Endothelial cell of umbilical vein (primary cell): ENCODE measurements around the gene CCDC136. TPM values are rescaled to one million over a fixed set of nuclear protein-coding genes. Genes with fewer than 3 reads are reported as not detected.

Source experiments
- BruUV-seq: library from RNA; stranded (reverse); fragments of 400-500 nt; replicated peaks from 2 replicates; lab custom pipeline; 2021; lab: Mats Ljungman, UMichigan
- CTCF ChIA-PET: fragments of 300-600, 350-600 bp; sonication (Branson Sonifier 250); formaldehyde crosslinking; loops from one replicate; lab custom pipeline; 2021; ENCODE audit warnings: antibody characterized with exemption, inconsistent platforms; lab: Charles Lee
- POLR2A ChIA-PET: fragments of 300-600, 350-600 bp; sonication (Branson Sonifier 250); formaldehyde crosslinking; loops from one replicate; lab custom pipeline; 2021; ENCODE audit warnings: antibody characterized with exemption, inconsistent platforms; lab: Charles Lee
- DNase-seq: peaks from one replicate; pipeline ENCODE4 v3.0.0-alpha.2; 2011; ENCODE audit warnings: low read depth, low spot score
- FAIRE-seq: peaks from 2 replicates; lab custom pipeline; 2011; peaks lifted over from hg19 to GRCh38; lab: Jason Lieb, UNC
- H2AFZ ChIP-seq: 2 replicates; pipeline ENCODE4 v1.6.0; 2012; ENCODE audit warnings: low read depth, low read length, control low read depth, inconsistent platforms
- H3K27ac ChIP-seq: 2 replicates; pipeline ENCODE4 v1.5.1; 2011; ENCODE audit warnings: low read depth, mild to moderate bottlenecking, control low read depth, low read length, moderate library complexity; ENCODE audit not compliant: insufficient read depth
- H3K27me3 ChIP-seq, 2 experiments: 2 replicates each; pipeline versions ENCODE4 v1.6.0 to v1.6.1; 2011; ENCODE audit warnings: low read length in 2 of 2, mixed read lengths in 1 of 2; ENCODE audit not compliant: control insufficient read depth in 2 of 2, insufficient read depth in 2 of 2
- H3K36me3 ChIP-seq, 2 experiments: 2 replicates in 1 of 2; 3 replicates in 1 of 2; pipeline ENCODE4 v1.5.1; 2011; ENCODE audit warnings: low read length in 2 of 2, mild to moderate bottlenecking in 1 of 2, moderate library complexity in 1 of 2; ENCODE audit not compliant: control insufficient read depth in 2 of 2, insufficient read depth in 2 of 2; ENCODE audit errors: extremely low read depth in 1 of 2
- H3K4me1 ChIP-seq: 3 replicates; pipeline ENCODE4 v1.5.1; 2011; ENCODE audit warnings: mild to moderate bottlenecking, low read length; ENCODE audit not compliant: control insufficient read depth, insufficient read depth; ENCODE audit errors: extremely low read depth
- H3K4me2 ChIP-seq: 2 replicates; pipeline ENCODE4 v1.6.1; 2011; ENCODE audit warnings: low read length, control low read depth, mixed read lengths; ENCODE audit not compliant: insufficient read depth
- H3K4me3 ChIP-seq, 3 experiments: fragments of 200-600 bp in 1 of 3; sonication (generic), shearing (Covaris generic) in 1 of 3; replicated peaks in 1 of 3; 2 replicates each; pipeline ENCODE4 v1.5.1; 2011 to 2016; ENCODE audit warnings: control low read depth in 3 of 3, low read length in 3 of 3, mild to moderate bottlenecking in 2 of 3, inconsistent platforms in 1 of 3, low read depth in 1 of 3, moderate library complexity in 1 of 3; ENCODE audit not compliant: insufficient read depth in 1 of 3
- H3K79me2 ChIP-seq: 2 replicates; pipeline ENCODE4 v1.6.0; 2012; ENCODE audit warnings: low read length, inconsistent platforms; ENCODE audit not compliant: control insufficient read depth, insufficient read depth
- H3K9ac ChIP-seq: replicated peaks from 2 replicates; pipeline ENCODE3; 2011; ENCODE audit warnings: low read length, control low read depth; ENCODE audit not compliant: insufficient read depth; ENCODE audit errors: extremely low read depth
- H3K9me1 ChIP-seq: replicated peaks from 3 replicates; pipeline ENCODE4 v1.6.0; 2011; ENCODE audit warnings: mild to moderate bottlenecking, low read length; ENCODE audit not compliant: control insufficient read depth, insufficient read depth; ENCODE audit errors: extremely low read depth
- H3K9me3 ChIP-seq: replicated peaks from 2 replicates; pipeline ENCODE4 v1.5.1; 2012; ENCODE audit warnings: low read length, inconsistent platforms; ENCODE audit not compliant: control insufficient read depth, insufficient read depth
- H4K20me1 ChIP-seq: replicated peaks from 2 replicates; pipeline ENCODE3; 2011; ENCODE audit warnings: mild to moderate bottlenecking, low read length; ENCODE audit not compliant: control insufficient read depth, insufficient read depth; ENCODE audit errors: extremely low read depth
- CTCF ChIP-seq, 2 donors: IDR thresholded peaks; 1 replicate in 1 of 2; 2 replicates in 1 of 2; pipeline ENCODE4 v1.5.1; 2011; ENCODE audit warnings: low read length in 2 of 2, mild to moderate bottlenecking in 2 of 2, moderate library complexity in 2 of 2, control low read depth in 1 of 2, inconsistent platforms in 1 of 2, low read depth in 1 of 2; ENCODE audit not compliant: insufficient read depth in 1 of 2; ENCODE audit errors: extremely low read depth in 1 of 2
- EZH2 ChIP-seq: IDR thresholded peaks from 2 replicates; pipeline ENCODE4 v1.6.1; 2012; ENCODE audit warnings: borderline replicate concordance, low read depth, mild to moderate bottlenecking, moderate library complexity, low read length, inconsistent platforms; ENCODE audit not compliant: severe bottlenecking
- FOS ChIP-seq: IDR thresholded peaks from 2 replicates; pipeline ENCODE4 v1.6.1; 2011; ENCODE audit warnings: mild to moderate bottlenecking, low read length, moderate library complexity, borderline replicate concordance; ENCODE audit not compliant: insufficient read depth
- GATA2 ChIP-seq: IDR thresholded peaks from 2 replicates; pipeline ENCODE4 v1.7.0; 2011; ENCODE audit warnings: low read depth, mild to moderate bottlenecking, moderate library complexity, mixed read lengths, low read length; ENCODE audit not compliant: insufficient read length, insufficient read depth
- JUN ChIP-seq: IDR thresholded peaks from 2 replicates; pipeline ENCODE4 v1.6.1; 2011; ENCODE audit warnings: borderline replicate concordance, low read depth; ENCODE audit not compliant: insufficient read length, insufficient read depth
- MAX ChIP-seq: IDR thresholded peaks from 2 replicates; pipeline ENCODE4 v1.6.1; 2011; ENCODE audit not compliant: insufficient read depth, insufficient read length
- MYC ChIP-seq: IDR thresholded peaks from one replicate; pipeline ENCODE4 v1.6.1; 2011; ENCODE audit warnings: mild to moderate bottlenecking, low read depth, low read length
- POLR2A ChIP-seq: IDR thresholded peaks from 2 replicates; pipeline ENCODE4 v1.6.1; 2012; ENCODE audit warnings: low read depth, mild to moderate bottlenecking, control low read depth, low read length
- POLR2AphosphoS5 ChIP-seq: IDR thresholded peaks from 2 replicates; pipeline ENCODE4 v1.6.1; 2012; ENCODE audit warnings: low read depth, mild to moderate bottlenecking, control low read depth, low read length, moderate library complexity; ENCODE audit not compliant: insufficient read depth
- dilution Hi-C: fragments of 300-500 bp; cut with MboI; formaldehyde crosslinking; loops from one replicate; pipeline ENCODE4 v1.15.0; 2019; ENCODE audit warnings: low sequenced_read_pairs; ENCODE audit not compliant: extremely low pct_ligation_motif_present
- intact Hi-C: fragments of 100-400 bp; cut with micrococcal nuclease; formaldehyde crosslinking; loops from one replicate; pipeline ENCODE4 v1.10.0; 2022
- polyA plus RNA-seq, 4 experiments: library from polyadenylated mRNA; depleted of rRNA in 3 of 4; stranded (reverse) in 3 of 4; unstranded in 1 of 4; fragments of >200 nt; gene quantifications; 2 replicates each; pipeline versions ENCODE4 v1.2.1 to v1.2.3, GENCODE V29; 2011 to 2012; ENCODE audit warnings: missing spikeins in 1 of 4
- total RNA-seq: library from RNA; stranded (reverse); gene quantifications from 2 replicates; pipeline ENCODE4 v1.2.3, GENCODE V29; 2021

Gene CCDC136
- total and polyA plus RNA-seq, 2 donors (not counting 3 experiments of a cell fraction or from before 2014, with no cell fraction given) = 1.8 to 3.3 TPM

- intact Hi-C loops (no loop called here), dilution Hi-C loops (no loop called here)
- DNase-seq = no peak
- no peaks in the 10 kb centered on the region for H3K79me2 ChIP-seq
- no peaks in the 10 kb centered on the region for H3K4me1 ChIP-seq
- CTCF ChIA-PET = no interaction called here
- H3K27ac ChIP-seq = no peak overlapping the region
- no peaks in the 10 kb centered on the region for H3K27me3 ChIP-seq
- H3K9ac ChIP-seq = no peak overlapping the region
- no TSS peak for BruUV-seq
- no peak for TF ChIP-seq POLR2AphosphoS5
- TF ChIP-seq MYC = no peak
- TF ChIP-seq CTCF (IDR thresholded peaks at IDR 0.05; ENCODE audit: extremely low read depth in 1 of 2, insufficient read depth in 1 of 2, low read depth in 1 of 2, low read length in 2 of 2) = no peak
- TF ChIP-seq JUN = no peak
- no peak for TF ChIP-seq EZH2
- TF ChIP-seq MAX = no peak
- TF ChIP-seq GATA2 = no peak
- no peak for TF ChIP-seq FOS
- TF ChIP-seq POLR2A = no peak
- no peak for FAIRE-seq
- POLR2A ChIA-PET = no interaction called here
- no peak overlapping the region for H2AFZ ChIP-seq
- H3K9me3 ChIP-seq = no peaks in the 10 kb centered on the region
- no peaks in the 10 kb centered on the region for H3K9me1 ChIP-seq
- H3K36me3 ChIP-seq = peaks cover 9 to 76% of the 10 kb centered on the region in 2 experiments
- no peak overlapping the region for H3K4me3 ChIP-seq
- no peaks in the 10 kb centered on the region for H4K20me1 ChIP-seq
- no peak overlapping the region for H3K4me2 ChIP-seq
These were observed 53.7 kb downstream of the CCDC136 start for GRCh38 chr7:128845475-128845874.
